ENCODE data around the gene PIP4K2A.

GRCh38 chr10:22615101-22615500, 99.3 kb downstream of the PIP4K2A start:
- TF ChIP-seq POLR2A (IDR thresholded peaks at IDR 0.05): no peak
- TF ChIP-seq, protein P1, sequence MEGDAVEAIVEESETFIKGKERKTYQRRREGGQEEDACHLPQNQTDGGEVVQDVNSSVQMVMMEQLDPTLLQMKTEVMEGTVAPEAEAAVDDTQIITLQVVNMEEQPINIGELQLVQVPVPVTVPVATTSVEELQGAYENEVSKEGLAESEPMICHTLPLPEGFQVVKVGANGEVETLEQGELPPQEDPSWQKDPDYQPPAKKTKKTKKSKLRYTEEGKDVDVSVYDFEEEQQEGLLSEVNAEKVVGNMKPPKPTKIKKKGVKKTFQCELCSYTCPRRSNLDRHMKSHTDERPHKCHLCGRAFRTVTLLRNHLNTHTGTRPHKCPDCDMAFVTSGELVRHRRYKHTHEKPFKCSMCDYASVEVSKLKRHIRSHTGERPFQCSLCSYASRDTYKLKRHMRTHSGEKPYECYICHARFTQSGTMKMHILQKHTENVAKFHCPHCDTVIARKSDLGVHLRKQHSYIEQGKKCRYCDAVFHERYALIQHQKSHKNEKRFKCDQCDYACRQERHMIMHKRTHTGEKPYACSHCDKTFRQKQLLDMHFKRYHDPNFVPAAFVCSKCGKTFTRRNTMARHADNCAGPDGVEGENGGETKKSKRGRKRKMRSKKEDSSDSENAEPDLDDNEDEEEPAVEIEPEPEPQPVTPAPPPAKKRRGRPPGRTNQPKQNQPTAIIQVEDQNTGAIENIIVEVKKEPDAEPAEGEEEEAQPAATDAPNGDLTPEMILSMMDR (IDR thresholded peaks at IDR 0.05): no peak
